ENCODE data around the gene APOD.
"Not testable (repeated sequence)": the region's sequence is repeated elsewhere in the genome, so short reads cannot be mapped to it uniquely, and the experiment has no call there.

APOD gene

DNA sequence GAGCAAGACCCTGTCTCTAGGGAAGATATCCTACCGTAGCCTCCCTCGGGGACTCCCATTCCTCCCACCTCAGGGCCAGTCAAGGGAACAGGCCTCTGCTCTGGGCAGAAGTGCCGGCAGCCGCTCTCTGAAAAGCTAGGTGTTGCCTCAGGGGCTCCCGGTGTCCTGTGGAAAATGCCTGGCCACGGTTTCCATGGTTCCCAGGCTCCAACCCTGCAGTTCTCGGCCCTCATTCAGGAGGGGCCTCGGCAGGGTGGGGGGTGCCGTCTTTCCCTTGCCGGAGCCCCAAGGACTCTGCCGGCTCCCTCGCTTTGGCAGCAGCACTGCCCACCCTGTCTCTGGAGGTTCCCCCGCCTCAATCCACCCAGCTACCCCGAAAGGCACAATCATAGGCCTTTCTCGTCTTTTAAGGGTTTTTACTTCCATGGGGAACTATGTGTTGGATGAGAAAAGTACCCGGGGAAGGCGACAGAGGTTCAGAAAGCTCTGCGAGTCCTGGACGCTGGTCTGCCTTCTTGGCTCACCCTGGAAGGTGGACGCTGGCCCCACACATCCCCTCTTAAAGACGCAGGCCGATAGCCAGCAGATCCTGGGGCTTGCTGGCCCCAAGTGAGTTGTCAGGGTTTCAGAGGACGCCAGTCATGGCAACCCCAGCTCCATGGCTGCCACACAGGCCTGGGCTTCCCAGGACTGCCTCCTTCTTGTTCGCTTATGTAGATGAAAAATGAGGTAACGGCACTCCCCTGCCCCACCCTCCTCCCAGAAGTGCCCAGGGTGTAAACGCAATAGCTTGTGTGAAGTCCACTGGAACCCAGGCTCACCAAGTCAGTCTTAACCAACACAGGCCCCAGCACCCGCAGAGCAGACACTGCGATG is 34.3 kb upstream of the APOD start:
- not testable (repeated sequence) for DNase-seq

DNA sequence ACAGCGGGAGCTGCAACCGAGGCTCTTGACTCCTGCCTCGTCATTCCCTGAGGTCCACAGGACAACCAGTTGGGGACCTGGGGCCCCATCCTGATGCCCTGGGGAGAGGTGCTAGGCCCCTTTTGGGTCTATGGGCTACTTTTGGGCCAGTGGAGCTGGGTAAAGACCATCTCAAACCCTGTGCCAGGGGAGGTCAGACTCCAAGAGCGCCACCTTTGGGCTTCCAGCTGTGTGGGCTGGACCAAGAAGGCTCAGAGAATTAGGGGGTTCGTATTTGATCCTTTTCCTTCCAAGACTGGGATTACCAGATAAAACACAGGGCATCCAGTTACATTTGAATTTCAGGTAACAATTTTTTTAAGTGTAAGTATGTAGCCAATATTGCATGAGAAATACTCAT is 33.4 kb upstream of the APOD start:
- DNase-seq: not testable (repeated sequence)

DNA sequence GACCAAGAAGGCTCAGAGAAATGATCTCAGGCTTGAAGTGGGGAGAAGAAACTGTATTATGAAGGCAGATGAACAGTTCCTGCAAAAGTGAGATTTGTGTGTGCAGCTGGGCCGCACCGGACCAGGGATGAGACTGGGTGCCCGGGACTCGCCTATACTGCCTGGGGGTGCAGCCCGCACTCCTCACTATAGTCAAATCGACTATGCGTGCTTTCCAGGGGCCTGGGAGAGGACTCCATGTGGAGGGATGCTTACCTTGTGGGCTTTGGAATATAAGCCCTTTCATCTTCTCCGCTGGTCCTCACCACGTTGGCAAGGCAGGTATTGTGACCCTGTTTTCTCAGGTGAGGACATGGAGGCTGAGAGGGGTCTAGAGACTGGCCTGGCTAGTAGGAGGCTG is 32.9 kb upstream of the APOD start:
- no peak for DNase-seq

DNA sequence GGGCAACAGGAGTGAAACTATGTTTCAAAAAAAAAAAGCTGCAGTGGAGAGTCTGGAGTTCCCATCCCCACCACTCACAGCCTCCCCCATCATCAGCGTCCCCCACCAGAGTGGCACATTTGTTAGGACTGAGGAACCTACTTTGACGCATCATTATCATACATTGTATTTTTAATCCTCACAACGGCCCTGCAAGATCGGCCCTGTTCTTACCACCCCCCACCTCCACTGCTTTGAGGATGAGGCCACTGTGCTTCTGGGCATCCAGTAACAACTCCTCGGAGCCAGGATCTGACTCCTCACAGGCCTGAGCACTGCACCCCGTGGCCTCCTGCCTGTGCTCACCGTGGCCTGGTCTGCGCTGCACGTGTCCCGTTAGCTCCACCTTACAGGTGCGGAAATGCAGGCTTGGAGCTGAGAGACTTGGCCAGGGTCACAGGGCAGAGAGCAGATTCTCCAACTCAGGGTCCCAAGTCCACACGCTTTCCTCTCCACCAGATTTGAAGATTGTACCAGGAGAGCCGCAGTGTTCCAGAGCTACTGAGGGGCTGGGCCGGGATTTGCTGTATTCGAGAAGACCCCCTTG is 32.3 kb upstream of the APOD start:
- DNase-seq: peak; percentile 53

DNA sequence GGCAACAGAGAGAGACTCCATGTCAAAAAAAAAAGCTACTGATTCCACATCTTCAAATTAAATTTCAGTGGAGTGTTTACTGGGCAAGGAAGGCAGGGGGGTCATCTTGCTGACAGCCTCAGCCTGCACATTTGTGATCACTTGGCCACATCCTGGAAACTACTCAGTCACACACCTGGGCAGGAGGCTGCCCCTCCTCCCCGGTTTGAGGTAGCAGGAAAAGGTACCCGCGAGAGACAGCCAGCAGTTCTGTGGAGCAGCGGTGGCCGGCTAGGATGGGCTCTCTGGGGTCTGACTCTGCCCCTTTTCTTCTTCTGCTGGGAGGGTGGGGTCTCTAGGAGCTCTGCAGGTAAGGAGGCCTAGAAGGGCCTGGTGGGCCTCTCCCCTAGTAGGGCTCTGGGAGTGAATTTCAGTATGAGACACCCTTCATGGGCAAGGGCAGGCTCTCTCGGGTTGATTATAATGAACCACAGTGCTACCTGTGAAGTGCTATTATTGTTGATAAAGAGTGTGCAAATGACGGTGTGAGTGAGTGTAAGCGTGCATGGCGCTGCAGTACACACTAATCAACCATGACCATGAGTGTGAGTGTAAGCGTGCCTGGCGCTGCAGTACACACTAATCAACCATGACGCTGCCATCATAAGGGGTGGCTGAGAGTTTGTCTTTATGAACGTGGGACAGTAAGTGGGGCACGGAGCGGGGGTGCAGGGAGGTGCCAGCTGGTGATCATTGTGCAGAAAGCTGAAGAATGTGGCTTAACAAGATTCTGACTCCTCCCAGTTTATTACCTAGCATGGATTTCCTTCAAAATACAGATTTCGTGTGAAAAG is 31.1 kb upstream of the APOD start:
- DNase-seq: peak; percentile 54

DNA sequence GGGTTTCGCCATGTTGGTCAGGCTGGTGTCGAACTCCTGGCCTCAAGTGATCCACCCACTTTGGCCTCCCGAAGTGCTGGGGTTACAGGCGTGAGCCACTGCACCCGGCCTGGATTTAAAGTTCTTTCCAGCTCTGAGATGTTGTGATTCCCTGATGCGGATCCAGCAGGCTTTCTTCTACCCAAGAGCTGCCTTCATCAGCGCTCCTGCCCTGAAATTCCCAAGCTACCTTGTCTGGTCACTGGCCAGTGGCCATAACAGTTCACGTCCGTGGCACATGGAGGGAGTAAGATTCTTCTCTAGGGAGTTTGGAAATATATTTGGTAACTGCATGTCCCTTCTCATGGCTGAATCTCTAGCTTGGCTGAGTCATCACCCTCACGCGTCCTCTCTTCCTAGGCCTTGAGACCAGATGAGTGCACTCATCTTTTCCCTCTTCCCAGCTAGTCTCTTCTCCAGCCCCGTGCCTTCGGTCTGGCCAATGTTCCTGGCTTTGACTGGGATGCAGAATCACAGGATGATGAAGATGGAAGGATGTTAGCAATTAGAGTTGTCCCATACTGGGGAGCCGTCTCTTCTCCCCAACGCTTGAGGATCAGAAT is 29.8 kb upstream of the APOD start:
- peak; percentile 52 for DNase-seq

DNA sequence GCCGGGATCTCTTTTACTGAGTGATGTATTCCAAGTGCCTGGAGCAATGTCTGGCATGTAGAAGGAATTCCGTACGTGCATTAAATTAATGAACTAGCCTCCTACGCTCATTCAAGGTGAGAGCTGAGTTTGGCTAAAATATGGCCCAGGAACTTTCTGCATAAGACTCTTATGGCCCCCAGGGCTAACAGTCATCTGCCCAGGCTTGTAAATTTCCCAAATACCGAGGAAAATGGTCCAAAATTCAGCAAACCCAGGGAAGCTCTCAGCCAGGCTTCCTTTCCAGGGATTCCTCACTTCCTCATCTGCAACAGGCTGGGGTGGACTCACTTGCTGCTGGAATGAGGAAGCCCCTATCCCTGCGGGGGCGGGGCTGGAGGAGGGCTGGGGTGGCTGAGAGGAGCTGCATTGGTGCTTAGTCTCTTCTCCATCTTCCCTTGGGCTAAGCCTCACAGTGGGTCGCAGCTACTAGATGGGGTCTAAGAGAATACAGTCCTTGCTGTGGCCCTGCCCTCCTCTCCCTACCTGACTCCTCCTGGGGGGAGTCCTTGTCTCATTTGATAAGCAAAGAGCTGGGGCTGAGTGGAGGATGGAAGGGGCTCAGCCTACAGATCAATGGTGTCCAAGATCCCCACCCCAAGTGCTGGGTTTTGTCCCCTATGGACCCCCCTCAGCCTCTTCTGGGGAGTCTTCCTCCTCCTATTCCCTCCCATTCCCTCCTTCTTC is 28.5 kb upstream of the APOD start:
- DNase-seq: peak; percentile 47

DNA sequence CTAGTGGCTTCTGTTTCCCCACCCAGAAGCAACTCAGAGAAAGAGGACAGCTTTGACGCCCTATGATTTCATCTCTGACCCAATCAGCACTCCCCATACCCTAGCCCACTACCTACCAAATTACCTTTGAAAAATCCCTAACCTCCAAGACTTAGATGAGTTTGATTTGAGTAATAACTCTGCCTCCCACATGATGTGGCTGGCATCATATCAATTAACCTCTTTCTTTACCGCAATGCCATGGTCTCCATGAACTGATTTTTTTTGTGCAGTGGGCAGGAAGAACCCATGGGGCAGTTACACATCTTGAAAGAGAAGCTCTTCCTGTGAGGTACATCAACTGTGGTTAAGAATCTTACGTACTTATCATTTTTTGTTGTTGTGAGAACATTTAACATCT is 25.5 kb upstream of the APOD start:
- peak; percentile 55 for DNase-seq

DNA sequence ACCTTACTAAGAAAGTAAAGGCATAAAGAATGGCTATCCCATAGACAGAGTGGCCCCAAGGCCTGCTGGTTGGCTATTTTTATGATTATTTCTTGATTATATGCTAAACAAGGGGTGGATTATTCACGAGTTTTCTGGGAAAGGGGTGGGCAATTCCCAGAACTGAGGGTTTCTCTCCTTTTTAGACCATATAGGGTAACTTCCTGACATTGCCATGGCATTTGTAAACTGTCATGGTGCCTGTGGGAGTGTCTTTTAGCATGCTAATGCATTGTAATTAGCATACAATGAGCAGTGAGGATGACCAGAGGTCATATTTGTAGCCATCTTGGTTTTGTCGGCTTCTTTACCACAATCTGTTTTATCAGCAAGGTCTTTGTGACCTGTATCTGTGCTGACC is 18.0 kb upstream of the APOD start:
- not testable (repeated sequence) for DNase-seq

DNA sequence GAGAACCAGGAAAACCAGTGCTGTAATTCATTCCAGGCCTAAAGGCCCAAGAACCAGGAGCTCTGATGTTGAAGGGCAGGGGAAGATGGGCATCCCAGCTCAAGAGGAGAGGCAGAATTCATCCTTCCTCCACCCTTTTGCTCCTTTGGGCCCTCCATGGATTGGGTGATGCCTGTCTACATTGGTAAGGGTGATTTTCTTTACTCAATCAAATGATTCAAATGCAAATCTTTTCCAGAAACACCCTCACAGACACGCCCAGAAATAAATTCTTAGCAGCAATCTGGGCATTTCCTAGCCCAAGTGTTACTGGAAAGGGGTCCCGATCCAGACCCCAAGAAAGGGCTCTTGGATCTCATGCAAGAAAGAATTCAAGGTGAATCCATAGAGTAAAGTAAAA is 17.6 kb upstream of the APOD start:
- no peak for DNase-seq

DNA sequence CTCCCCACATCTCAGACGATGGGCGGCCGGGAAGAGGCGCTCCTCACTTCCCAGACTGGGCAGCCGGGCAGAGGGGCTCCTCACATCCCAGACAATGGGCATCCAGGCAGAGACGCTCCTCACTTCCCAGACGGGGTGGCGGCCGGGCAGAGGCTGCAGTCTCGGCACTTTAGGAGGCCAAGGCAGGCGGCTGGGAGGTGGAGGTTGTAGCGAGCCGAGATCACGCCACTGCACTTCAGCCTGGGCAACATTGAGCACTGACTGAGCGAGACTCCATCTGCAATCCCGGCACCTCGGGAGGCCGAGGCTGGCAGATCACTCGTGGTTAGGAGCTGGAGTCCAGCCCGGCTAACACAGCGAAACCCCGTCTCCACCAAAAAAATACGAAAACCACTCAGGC is 16.2 kb upstream of the APOD start:
- peak; percentile 41 for DNase-seq

DNA sequence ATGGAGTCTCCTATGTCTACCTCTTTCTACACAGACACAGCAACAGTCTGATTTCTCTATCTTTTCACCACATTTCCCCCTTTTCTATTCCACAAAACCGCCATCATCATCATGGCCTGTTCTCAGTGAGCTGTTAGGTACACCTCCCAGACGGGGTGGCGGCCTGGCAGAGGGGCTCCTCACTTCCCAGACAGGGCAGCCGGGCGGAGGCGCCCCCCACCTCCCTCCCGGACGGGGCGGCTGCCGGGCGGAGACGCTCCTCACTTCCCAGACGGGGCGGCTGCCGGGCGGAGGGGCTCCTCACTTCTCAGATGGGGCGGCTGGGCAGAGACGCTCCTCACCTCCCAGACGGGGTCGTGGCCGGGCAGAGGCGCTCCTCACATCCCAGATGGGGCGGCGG is 15.8 kb upstream of the APOD start:
- DNase-seq: peak; percentile 13

DNA sequence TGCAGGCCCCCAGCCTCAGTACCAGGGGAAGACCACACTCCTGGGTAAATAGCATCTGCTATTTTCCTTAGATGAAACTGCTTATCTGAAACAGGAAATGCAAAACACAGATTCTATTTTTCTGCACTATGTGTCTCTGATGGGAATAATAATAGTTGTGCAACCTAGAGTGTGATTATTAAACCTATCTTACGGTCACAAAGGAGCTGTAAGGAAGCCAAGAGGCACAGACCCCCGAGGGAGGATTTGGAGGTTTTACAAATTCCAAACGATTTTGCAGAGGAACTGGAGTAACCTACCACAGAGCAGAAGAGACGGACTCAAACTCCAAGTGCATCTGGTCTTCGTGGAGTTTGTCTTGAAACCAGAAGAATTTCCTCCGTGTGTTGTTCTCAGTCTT is 14.1 kb upstream of the APOD start:
- no peak for DNase-seq

DNA sequence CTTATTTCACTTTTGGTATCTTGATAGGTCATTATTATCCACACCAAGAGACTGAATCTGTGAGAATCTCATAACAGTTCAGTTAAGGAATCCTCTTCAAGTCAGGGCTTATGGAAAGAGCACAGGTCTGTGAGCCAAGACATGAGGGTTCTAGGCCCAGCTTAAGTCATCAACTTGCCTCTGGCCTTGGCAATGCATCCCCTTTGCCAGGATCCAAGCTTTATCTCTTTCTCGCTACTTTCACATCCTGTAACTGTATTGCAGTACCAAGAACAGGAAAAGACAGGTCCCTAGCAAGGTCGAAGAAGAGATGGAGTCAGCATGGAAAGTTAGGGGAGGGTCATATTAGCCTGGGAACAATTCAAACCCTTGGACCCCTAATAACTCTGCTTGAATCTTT is 13.5 kb upstream of the APOD start:
- DNase-seq: no peak

DNA sequence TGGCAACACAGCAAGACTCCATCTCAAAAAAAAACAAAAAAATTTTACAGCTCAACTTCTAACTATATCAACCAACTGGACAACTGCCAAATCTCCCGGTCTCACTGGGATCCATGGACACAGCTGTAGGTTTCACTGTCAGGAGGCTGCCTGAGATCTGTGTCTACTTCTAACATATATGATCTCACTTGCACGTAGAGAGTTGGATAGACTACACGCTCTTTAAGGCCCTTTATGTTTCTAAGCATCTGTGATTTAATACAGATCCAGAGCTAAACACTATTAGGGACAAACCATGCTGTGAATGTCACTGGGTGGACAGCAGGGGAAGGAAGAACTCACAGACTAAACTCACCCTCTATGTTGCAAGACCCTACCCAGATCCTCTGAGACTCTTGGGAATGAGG is 13.0 kb upstream of the APOD start:
- peak; percentile 33 for DNase-seq

DNA sequence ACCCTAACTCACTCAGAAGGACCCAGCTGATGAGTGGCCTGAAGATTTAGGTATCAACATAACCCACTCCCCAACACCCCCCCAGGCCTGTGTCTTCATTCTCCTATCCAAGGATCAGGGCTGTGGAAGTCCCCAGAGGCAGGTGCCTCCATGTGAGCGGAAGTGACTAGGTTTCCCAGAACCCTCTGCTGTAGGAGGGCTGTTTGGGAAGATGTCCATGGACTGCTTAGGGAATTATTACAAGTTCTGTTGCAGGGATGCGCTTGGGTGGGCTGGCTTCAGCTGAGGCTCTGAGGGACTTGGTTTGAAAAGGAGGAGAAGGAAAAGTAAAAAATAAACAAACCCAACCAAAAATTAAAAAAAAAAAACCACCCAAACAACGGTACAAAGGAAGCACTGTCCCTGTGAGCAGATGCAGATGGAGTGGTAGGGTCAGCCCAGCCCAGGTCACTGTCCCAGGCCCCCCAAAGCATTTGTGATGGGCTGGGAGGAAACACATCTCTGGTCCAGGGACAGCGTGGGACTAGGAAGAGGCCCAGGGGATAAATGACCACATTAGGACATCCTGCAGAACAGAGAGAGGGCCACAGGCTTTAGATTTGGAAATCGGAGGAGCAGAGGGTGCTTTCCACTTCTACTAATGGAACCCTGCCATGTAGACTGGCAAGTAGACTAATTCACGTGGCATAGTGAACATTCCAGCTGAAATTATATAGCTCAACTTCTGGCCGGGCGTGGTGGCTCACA is 12.2 kb upstream of the APOD start:
- DNase-seq: peak; percentile 15

DNA sequence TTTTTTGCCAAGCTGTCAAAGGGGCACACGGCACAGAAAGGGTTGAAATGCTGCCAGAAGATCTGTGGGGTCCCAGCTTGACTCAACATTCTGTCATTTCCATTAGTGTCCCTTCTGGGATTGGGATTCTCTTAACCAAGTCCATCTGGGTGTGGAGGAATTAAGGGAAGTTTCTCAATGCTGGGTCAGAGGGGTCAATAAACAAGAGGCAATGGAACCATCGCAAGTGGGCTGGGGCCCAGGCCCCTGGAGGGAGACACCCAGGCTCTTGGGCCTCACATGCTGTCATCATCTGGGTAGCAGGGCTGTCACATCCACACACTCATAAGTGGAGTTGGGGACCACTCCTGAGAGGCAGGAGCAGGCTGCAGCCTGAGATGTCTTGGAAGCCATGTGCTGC is 8.1 kb upstream of the APOD start:
- DNase-seq: no peak

DNA sequence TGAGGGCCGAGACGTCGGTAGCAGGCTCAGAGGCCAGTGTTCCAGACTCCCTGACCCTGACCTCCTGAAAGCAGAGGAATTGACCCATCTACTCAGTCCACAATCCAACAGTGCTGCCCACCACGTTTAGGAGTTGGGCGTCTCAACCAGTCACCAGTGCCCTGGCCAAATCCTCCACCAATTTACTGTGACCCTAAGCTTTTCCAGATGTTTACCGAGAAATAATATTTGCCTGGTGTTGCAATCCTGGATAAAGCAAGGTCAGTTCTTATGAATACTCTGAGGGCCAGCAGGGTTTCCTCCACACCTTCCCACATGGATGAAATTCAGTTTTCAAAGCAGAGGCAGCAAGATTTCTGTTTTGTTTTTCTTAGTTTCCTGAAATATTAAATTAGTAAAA is 7.5 kb upstream of the APOD start:
- DNase-seq: no peak

DNA sequence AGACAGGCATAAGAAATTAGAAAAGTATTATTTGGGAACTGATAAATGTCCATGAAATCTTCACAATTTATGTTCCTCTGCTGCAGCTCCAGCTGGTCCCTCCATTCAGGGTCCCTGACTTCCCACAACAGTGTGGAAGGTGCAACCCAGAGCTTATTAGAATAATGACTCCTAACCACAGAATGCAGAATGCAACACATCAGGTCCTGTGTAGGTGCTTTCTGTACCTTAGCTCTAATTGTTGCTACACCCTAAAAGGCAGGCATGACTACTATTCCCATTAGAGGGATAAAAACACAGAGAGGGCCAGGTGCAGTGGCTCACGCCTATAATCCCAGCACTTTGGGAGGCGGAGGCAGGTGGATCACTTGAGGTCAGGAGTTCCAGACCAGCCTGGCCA is 6.6 kb upstream of the APOD start:
- not testable (repeated sequence) for DNase-seq

DNA sequence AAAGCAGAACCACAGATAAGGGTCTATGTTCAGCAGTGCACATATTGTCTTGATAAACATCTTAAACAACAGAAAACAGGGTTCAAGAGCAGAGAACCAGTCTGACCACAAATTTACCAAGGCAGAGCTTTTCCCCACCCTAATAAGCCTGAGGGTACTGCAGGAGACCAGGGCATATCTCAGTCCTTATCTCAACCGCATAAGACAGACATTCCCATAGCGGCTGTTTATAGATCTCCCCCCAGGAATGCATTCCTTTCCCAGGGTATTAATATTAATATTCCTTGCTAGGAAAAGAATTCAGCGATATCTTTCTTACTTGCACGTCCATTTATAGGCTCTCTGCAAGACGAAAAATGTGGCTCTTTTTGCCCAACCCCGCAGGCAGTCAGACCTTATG is 6.1 kb upstream of the APOD start:
- DNase-seq: not testable (repeated sequence)

DNA sequence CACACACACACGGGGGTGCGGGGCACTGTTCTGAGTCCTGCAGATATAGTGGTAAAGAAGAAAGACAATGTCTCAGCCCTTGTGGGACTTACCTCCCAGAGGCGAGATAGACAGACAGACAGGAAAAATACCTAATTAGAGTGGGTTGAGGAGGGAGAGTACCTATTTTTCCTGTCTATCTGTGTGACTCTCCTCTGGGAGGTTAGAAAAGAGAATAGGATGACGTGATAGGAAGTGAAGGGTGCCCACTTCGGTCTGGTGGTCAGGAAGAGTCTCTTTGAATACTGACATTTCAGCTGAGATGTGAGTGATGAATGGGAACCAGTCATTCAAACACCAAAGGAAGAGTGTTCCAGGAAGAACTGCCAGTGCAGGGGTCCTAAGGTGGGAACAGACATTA is 4.1 kb upstream of the APOD start:
- DNase-seq: no peak

DNA sequence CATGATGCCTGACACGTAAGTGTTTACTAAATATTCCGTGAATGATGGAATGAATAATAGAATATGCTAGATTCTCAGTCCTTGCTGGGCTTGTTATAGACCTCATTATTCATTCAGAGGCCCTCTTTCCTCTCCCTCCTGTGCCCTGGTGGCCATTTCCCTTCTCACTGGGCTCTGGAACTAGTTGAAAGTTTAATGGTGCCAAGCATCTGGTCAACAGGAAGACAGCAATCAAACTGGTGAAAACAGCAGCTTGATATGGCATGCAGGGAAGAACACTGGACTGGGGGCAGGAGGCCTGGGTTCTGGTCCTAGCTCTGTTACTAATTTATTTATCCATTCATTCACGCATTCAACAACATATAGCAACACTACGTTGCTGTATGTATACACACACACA is 3.7 kb upstream of the APOD start:
- no peak for DNase-seq
